GM19043 (cell line): Measurements from ENCODE around the gene ANP32E.

Experiments used
- ATAC-seq: cut with Tn5 transposase; IDR thresholded peaks from one replicate; pipeline ENCODE4 v1.9.1; 2021; ENCODE audit warnings: low read depth; ENCODE audit not compliant: unreplicated experiment

ANP32E gene

GRCh38 chr1:150235852-150236613 is at the start of gene ANP32E:
ANP32E (minus strand) TSS chr1:150236112; CDS start chr1:150235786, 326 bp downstream.
- peak; percentile 79 for ATAC-seq

GRCh38 chr1:150283260-150283659 is 47.3 kb upstream of the ANP32E start:
- no peak for ATAC-seq

- ATAC-seq, result no peak
Observed at GRCh38 chr1:150282558-150282958, 46.6 kb upstream of the ANP32E start.

GRCh38 chr1:150281758-150282557 is 46.0 kb upstream of the ANP32E start, which contains the start of gene CIART:
CIART (plus strand) TSS chr1:150282554; CDS start chr1:150283268, 714 bp downstream.
- ATAC-seq, result peak; percentile 74

GRCh38 chr1:150281221-150281757 is 45.4 kb upstream of the ANP32E start:
- ATAC-seq, result no peak

- no peak for ATAC-seq
Observed at GRCh38 chr1:150280138-150280707, 44.3 kb upstream of the ANP32E start.

GRCh38 chr1:150273311-150273710 is 37.4 kb upstream of the ANP32E start:
- no peak for ATAC-seq

- no peak for ATAC-seq
Observed at GRCh38 chr1:150271291-150271959, 35.5 kb upstream of the ANP32E start.

GRCh38 chr1:150269451-150269850 is 33.5 kb upstream of the ANP32E start:
- no peak for ATAC-seq

GRCh38 chr1:150268705-150269403 is 32.9 kb upstream of the ANP32E start, which contains the start of gene APH1A:
APH1A (minus strand) TSS chr1:150269016; CDS start chr1:150268810, 206 bp downstream.
- peak; percentile 92 for ATAC-seq

GRCh38 chr1:150268340-150268704 is 32.4 kb upstream of the ANP32E start:
- no peak for ATAC-seq

- ATAC-seq, result no peak
Observed at GRCh38 chr1:150267896-150268295, 32.0 kb upstream of the ANP32E start.

- ATAC-seq, result no peak
Observed at GRCh38 chr1:150263549-150263948, 27.6 kb upstream of the ANP32E start.

GRCh38 chr1:150262388-150263320 is 26.7 kb upstream of the ANP32E start:
- no peak for ATAC-seq

GRCh38 chr1:150261367-150261766 is 25.5 kb upstream of the ANP32E start:
- ATAC-seq, result no peak

- ATAC-seq, result no peak
Observed at GRCh38 chr1:150259758-150260669, 24.1 kb upstream of the ANP32E start.

- ATAC-seq, result no peak
Observed at GRCh38 chr1:150259217-150259616, 23.3 kb upstream of the ANP32E start.
